ENCODE data around the gene METAP1D. TPM values are rescaled to one million over a fixed set of nuclear protein-coding genes. Genes with fewer than 3 reads are reported as not detected.

Gene METAP1D
- polyA plus RNA-seq, 2 of the 4 experiments (the other 2 are of a cell fraction) = 7.3 to 13.3 TPM

GRCh38 chr2:172021074-172021931 is 21.6 kb downstream of the METAP1D start:
- FAIRE-seq (no peak), ATAC-seq (peak; percentile 62 to 79), DNase-seq (ENCODE audit: low read depth in 1 of 2, low spot score in 1 of 2) (peak in 1 of 2 experiments; percentile 30)
- Histone ChIP-seq H3K9me3 (no peaks in the 10 kb centered on the region), H3K4me2 (peak overlapping the region; percentile 74), H3K4me1 (peaks cover 20% of the 10 kb centered on the region), H3K27ac (peak overlapping the region; percentile 3 to 72; a peak in 3 of 6 replicates), H3K4me3 (no peak overlapping the region)
- ChIA-PET POLR2A (interaction anchor here (0.9 to 1.9 kb wide), 3 partner anchors 9 to 82 kb away, joined by 3 to 6 read pairs (median 4); partner anchors contain the start of genes DLX2 and METAP1D), CTCF (interaction anchor here (0.9 to 1.4 kb wide), 4 partner anchors 9 to 86 kb away, joined by 3 to 5 read pairs (median 4); no protein-coding TSS in a partner anchor)
- TF ChIP-seq, protein P1, sequence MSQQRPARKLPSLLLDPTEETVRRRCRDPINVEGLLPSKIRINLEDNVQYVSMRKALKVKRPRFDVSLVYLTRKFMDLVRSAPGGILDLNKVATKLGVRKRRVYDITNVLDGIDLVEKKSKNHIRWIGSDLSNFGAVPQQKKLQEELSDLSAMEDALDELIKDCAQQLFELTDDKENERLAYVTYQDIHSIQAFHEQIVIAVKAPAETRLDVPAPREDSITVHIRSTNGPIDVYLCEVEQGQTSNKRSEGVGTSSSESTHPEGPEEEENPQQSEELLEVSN (IDR thresholded peaks at IDR 0.05; ENCODE audit: borderline replicate concordance, low read depth) = no peak
- no peak for TF ChIP-seq RCOR1 (IDR thresholded peaks at IDR 0.05; ENCODE audit: low read depth, low read length)
- no peak for TF ChIP-seq POLR2AphosphoS2 (conservative IDR thresholded peaks at IDR 0.05; ENCODE audit: low read length)
- TF ChIP-seq EHMT2 (IDR thresholded peaks at IDR 0.05; ENCODE audit: low read depth) = no peak
- no peak for TF ChIP-seq ZSCAN20 (CRISPR knock-in tag; IDR thresholded peaks at IDR 0.05)
- TF ChIP-seq HEYL (CRISPR knock-in tag; IDR thresholded peaks at IDR 0.05) = no peak
- TF ChIP-seq KDM1A (IDR thresholded peaks at IDR 0.05; ENCODE audit: low read depth) = no peak
- no peak for TF ChIP-seq EHF (CRISPR knock-in tag; IDR thresholded peaks at IDR 0.05)
- TF ChIP-seq HDAC2 (IDR thresholded peaks at IDR 0.05) = no peak
- no peak for TF ChIP-seq HOXB13 (CRISPR knock-in tag; IDR thresholded peaks at IDR 0.05; ENCODE audit: low read depth)
- no peak for TF ChIP-seq HOXB5 (CRISPR knock-in tag; IDR thresholded peaks at IDR 0.05)
- TF ChIP-seq HES2 (IDR thresholded peaks at IDR 0.05) = no peak
- TF ChIP-seq SMC3 (IDR thresholded peaks at IDR 0.05) = no peak
- no peak for TF ChIP-seq MYC (IDR thresholded peaks at IDR 0.05; ENCODE audit: borderline replicate concordance, low read length)
- TF ChIP-seq FOXS1 (CRISPR knock-in tag; IDR thresholded peaks at IDR 0.05) = no peak
- WGBS (ENCODE audit: missing lambda C conversion rate) = 12% methylated on average over 8 of the region's 8 CpGs

- H3K4me1 ChIP-seq = peaks cover 20% of the 10 kb centered on the region
- peak in 1 of 2 experiments; percentile 70; a peak in 3 of 6 replicates for ATAC-seq
- H3K4me3 ChIP-seq = no peak overlapping the region
- H3K4me2 ChIP-seq = peak overlapping the region; percentile 74
- TF ChIP-seq HDAC2 (IDR thresholded peaks at IDR 0.05) (no peak), EHF (CRISPR knock-in tag; IDR thresholded peaks at IDR 0.05) (no peak), HEYL (CRISPR knock-in tag; IDR thresholded peaks at IDR 0.05) (no peak), ZC3H11A (IDR thresholded peaks at IDR 0.05) (no peak), SMC3 (IDR thresholded peaks at IDR 0.05) (no peak), JUNB (IDR thresholded peaks at IDR 0.05) (no peak), RCOR1 (IDR thresholded peaks at IDR 0.05; ENCODE audit: low read depth, low read length) (no peak), TP53 (CRISPR knock-in tag; IDR thresholded peaks at IDR 0.05) (no peak), PHF8 (IDR thresholded peaks at IDR 0.05; ENCODE audit: borderline replicate concordance, low read depth) (no peak)
- no peak for FAIRE-seq
- ChIA-PET POLR2A (interaction anchor here (0.9 to 1.9 kb wide), 3 partner anchors 9 to 81 kb away, joined by 3 to 6 read pairs (median 4); partner anchors contain the start of genes DLX2 and METAP1D), CTCF (interaction anchor here (1.4 kb wide), 1 partner anchor 31 kb away, joined by 3 read pairs; no protein-coding TSS in a partner anchor)
- H3K27ac ChIP-seq = peak overlapping the region; percentile 3 to 72; a peak in 3 of 6 replicates
- DNase-seq (ENCODE audit: low read depth in 1 of 2, low spot score in 1 of 2) = peak in 1 of 2 experiments; percentile 19
- 23% methylated on average over 5 of the region's 5 CpGs for WGBS (ENCODE audit: missing lambda C conversion rate)
- no peaks in the 10 kb centered on the region for H3K9me3 ChIP-seq
Measured at GRCh38 chr2:172021955-172022354, 22.2 kb downstream of the METAP1D start.

DNA sequence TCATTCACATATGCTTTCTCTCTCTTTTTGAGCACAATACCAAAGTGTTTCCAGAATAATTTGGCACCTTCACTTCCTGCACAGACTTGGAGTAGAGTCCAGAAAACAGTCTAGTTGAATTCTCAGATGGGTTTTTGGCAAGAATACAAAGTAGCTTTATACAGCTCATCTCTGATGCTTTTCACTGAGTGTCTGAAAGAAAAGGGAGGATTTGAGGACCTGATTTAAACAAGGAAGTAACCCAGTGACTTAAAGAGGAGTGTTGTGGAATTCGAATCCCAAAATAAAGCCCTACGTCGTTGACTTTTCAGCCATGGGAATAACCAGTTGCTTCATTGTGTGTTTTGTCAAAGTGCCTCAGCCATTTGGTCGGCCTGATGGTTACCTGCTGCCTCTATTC is 31.8 kb downstream of the METAP1D start:
- DNase-seq (ENCODE audit: low read depth in 1 of 2, low spot score in 1 of 2) = no peak
- no peak for ATAC-seq
- ChIA-PET POLR2A (no interaction called here), CTCF (no interaction called here)
- Histone ChIP-seq H3K27ac (no peak overlapping the region), H3K4me1 (no peaks in the 10 kb centered on the region), H3K4me2 (no peak overlapping the region), H3K4me3 (no peak overlapping the region), H3K9me3 (no peaks in the 10 kb centered on the region)
- WGBS (ENCODE audit: missing lambda C conversion rate) = 76% methylated on average over 4 of the region's 4 CpGs
- FAIRE-seq = no peak
- TF ChIP-seq GATA3 (IDR thresholded peaks at IDR 0.05; ENCODE audit: borderline replicate concordance) (no peak), CBX8 (IDR thresholded peaks at IDR 0.05) (no peak), HOXB5 (CRISPR knock-in tag; IDR thresholded peaks at IDR 0.05) (no peak), HES2 (IDR thresholded peaks at IDR 0.05) (no peak), HOXA7 (CRISPR knock-in tag; IDR thresholded peaks at IDR 0.05) (no peak), ZSCAN20 (CRISPR knock-in tag; IDR thresholded peaks at IDR 0.05) (no peak), RNF2 (IDR thresholded peaks at IDR 0.05; ENCODE audit: borderline replicate concordance, low read depth) (no peak), FOXS1 (CRISPR knock-in tag; IDR thresholded peaks at IDR 0.05) (no peak), PHF8 (IDR thresholded peaks at IDR 0.05; ENCODE audit: borderline replicate concordance, low read depth) (no peak), BCL3 (IDR thresholded peaks at IDR 0.05) (no peak), HOXB13 (CRISPR knock-in tag; IDR thresholded peaks at IDR 0.05; ENCODE audit: low read depth) (no peak), TP53 (CRISPR knock-in tag; IDR thresholded peaks at IDR 0.05) (no peak), RFX5 (IDR thresholded peaks at IDR 0.05) (no peak)
- TF ChIP-seq, protein P1 (IDR thresholded peaks at IDR 0.05; ENCODE audit: borderline replicate concordance, low read depth) = no peak
- TF ChIP-seq, protein P2, sequence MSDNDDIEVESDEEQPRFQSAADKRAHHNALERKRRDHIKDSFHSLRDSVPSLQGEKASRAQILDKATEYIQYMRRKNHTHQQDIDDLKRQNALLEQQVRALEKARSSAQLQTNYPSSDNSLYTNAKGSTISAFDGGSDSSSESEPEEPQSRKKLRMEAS (IDR thresholded peaks at IDR 0.05) = no peak
- TF ChIP-seq, protein P3, sequence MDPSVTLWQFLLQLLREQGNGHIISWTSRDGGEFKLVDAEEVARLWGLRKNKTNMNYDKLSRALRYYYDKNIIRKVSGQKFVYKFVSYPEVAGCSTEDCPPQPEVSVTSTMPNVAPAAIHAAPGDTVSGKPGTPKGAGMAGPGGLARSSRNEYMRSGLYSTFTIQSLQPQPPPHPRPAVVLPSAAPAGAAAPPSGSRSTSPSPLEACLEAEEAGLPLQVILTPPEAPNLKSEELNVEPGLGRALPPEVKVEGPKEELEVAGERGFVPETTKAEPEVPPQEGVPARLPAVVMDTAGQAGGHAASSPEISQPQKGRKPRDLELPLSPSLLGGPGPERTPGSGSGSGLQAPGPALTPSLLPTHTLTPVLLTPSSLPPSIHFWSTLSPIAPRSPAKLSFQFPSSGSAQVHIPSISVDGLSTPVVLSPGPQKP (IDR thresholded peaks at IDR 0.05; ENCODE audit: low read depth, low read length) = no peak
